Measurements from ENCODE around the gene SYNE3.

Gene SYNE3

GRCh38 chr14:95474486-95474885 is 42.0 kb downstream of the SYNE3 start:
- no peak for DNase-seq

- DNase-seq = no peak
Observed at GRCh38 chr14:95472819-95473251, 43.6 kb downstream of the SYNE3 start.

GRCh38 chr14:95471476-95471875 is 45.0 kb downstream of the SYNE3 start:
- DNase-seq = no peak

GRCh38 chr14:95471016-95471415 is 45.4 kb downstream of the SYNE3 start:
- DNase-seq = no peak

- no peak for DNase-seq
Observed at GRCh38 chr14:95469134-95469481, 47.3 kb downstream of the SYNE3 start.

GRCh38 chr14:95468448-95469133 is 47.9 kb downstream of the SYNE3 start:
- no peak for DNase-seq

- no peak for DNase-seq
Observed at GRCh38 chr14:95467657-95468056, 48.8 kb downstream of the SYNE3 start.

- no peak for DNase-seq
Observed at GRCh38 chr14:95467232-95467631, 49.2 kb downstream of the SYNE3 start.
